SH-SY5Y (cell line): Measurements from ENCODE around the gene DNAJC9.

Source experiments
- GATA2 ChIP-seq: IDR thresholded peaks from 2 replicates; pipeline ENCODE4 v1.6.1; 2011; ENCODE audit warnings: mild to moderate bottlenecking, low read depth, low read length
- GATA3 ChIP-seq: IDR thresholded peaks from 2 replicates; pipeline ENCODE4 v1.6.1; 2011; ENCODE audit warnings: low read depth, mild to moderate bottlenecking, low read length, moderate library complexity

DNA sequence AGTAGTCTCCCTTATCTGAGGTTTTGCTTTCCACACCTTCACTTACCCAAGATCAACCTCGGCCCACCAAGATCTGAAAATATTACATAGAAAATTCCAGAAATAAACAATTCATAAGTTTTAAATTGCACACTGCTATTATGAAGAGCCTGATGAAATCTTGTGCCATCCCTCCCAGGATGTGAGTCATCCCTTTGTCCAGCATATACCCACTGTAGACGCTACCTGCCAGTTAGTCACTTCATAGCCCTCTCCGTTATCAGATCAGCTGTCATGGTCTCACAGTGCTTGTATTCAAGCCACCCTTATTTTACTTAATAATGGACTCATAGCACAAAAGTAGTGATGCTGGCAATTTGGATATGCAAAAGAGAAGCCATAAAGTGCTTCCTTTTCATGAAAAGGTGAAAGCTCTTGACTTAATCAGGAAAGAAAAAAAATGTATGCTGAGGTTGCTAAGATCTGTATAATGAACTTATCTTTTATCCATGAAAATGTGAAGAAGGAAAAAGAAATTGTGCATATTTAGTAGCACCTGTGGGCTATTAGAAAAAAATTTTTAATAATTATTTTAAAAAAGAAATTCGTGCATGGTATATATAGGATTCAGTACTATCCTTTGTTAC, 15.2 kb upstream of the DNAJC9 start:
- no peak for TF ChIP-seq GATA3
- TF ChIP-seq GATA2 = no peak
